GM23338 (cell line): ENCODE measurements around the gene BRICD5. TPM values are rescaled to one million over a fixed set of nuclear protein-coding genes. Genes with fewer than 3 reads are reported as not detected.
A peak's percentile ranks its signal among the peaks of the same experiment; 100 is the strongest.

Experiments used
- ATAC-seq: fragments of 200-7000 bp; cut with Tn5 transposase; 3 replicates; pipeline ENCODE4 v1.9.1; 2020
- DNase-seq: peaks from one replicate; pipeline ENCODE4 v3.0.0-alpha.2; 2015; ENCODE audit warnings: low spot score
- H2AFZ ChIP-seq: fragments of 200-600 bp; sonication (generic); 2 replicates; pipeline ENCODE4 v1.8.0; 2016; ENCODE audit warnings: antibody characterized with exemption, mild to moderate bottlenecking, moderate library complexity
- H3F3A ChIP-seq: fragments of 200-600 bp; sonication (generic); replicated peaks from 2 replicates; pipeline ENCODE4 v1.8.0; 2017; ENCODE audit warnings: antibody characterized with exemption, mixed run types, low read depth
- H3K27ac ChIP-seq: fragments of 200-600 bp; sonication (generic); 2 replicates; pipeline ENCODE4 v1.6.1; 2016; ENCODE audit warnings: low read depth
- H3K27me3 ChIP-seq: fragments of 200-600 bp; sonication (generic); 2 replicates; pipeline ENCODE4 v1.8.0; 2016; ENCODE audit warnings: mild to moderate bottlenecking, mixed run types, moderate library complexity; ENCODE audit not compliant: insufficient read depth
- H3K36me3 ChIP-seq: fragments of 200-600 bp; sonication (generic); 2 replicates; pipeline ENCODE4 v1.8.0; 2016; ENCODE audit warnings: mild to moderate bottlenecking; ENCODE audit not compliant: insufficient read depth
- H3K4me1 ChIP-seq: fragments of 200-600 bp; sonication (generic); 2 replicates; pipeline ENCODE4 v1.8.0; 2016; ENCODE audit warnings: mild to moderate bottlenecking, moderate library complexity; ENCODE audit not compliant: insufficient read depth
- H3K4me2 ChIP-seq: fragments of 200-600 bp; sonication (generic); 2 replicates; pipeline ENCODE4 v1.7.1; 2017; ENCODE audit warnings: mixed run types
- H3K4me3 ChIP-seq: fragments of 200-600 bp; sonication (generic); 2 replicates; pipeline ENCODE4 v1.6.1; 2016; ENCODE audit warnings: mixed run types
- H3K79me2 ChIP-seq: fragments of 200-600 bp; sonication (generic); replicated peaks from 2 replicates; pipeline ENCODE4 v1.8.0; 2017; ENCODE audit warnings: mild to moderate bottlenecking; ENCODE audit not compliant: insufficient read depth
- H3K9me2 ChIP-seq: fragments of 200-600 bp; sonication (generic); 2 replicates; pipeline ENCODE4 v1.8.0; 2017; ENCODE audit not compliant: insufficient read depth
- H4K20me1 ChIP-seq: fragments of 200-600 bp; sonication (generic); replicated peaks from 2 replicates; pipeline ENCODE4 v1.8.0; 2017; ENCODE audit warnings: mild to moderate bottlenecking; ENCODE audit not compliant: insufficient read depth
- H3K27ac Mint-ChIP-seq: 2 replicates; pipeline ENCODE4 v1.8.0; 2020; ENCODE audit warnings: inconsistent platforms, mild to moderate bottlenecking, moderate library complexity, mixed read lengths
- H3K27me3 Mint-ChIP-seq: 3 replicates; pipeline ENCODE4 v1.8.0; 2022; ENCODE audit warnings: low read depth, mild to moderate bottlenecking, moderate library complexity, mixed read lengths, inconsistent platforms; ENCODE audit not compliant: insufficient read depth, poor library complexity
- H3K36me3 Mint-ChIP-seq: 3 replicates; pipeline ENCODE4 v1.8.0; 2021; ENCODE audit warnings: low read depth, mild to moderate bottlenecking, inconsistent platforms, moderate library complexity, mixed read lengths
- H3K4me1 Mint-ChIP-seq: 3 replicates; pipeline ENCODE4 v1.8.0; 2020; ENCODE audit warnings: mild to moderate bottlenecking, inconsistent platforms, mixed read lengths
- H3K4me3 Mint-ChIP-seq: 3 replicates; pipeline ENCODE4 v1.8.0; 2021; ENCODE audit warnings: moderate library complexity, mild to moderate bottlenecking, inconsistent platforms, mixed read lengths
- H3K9me3 Mint-ChIP-seq: 3 replicates; pipeline ENCODE4 v1.8.0; 2020; ENCODE audit warnings: moderate library complexity, mild to moderate bottlenecking, inconsistent platforms, mixed read lengths
- CREB1 ChIP-seq: fragments of 250-450 bp; sonication (Bioruptor Pico); IDR thresholded peaks from 2 replicates; pipeline ENCODE4 v1.5.0; 2020; ENCODE audit warnings: low read depth, mild to moderate bottlenecking, moderate library complexity
- EZH2 ChIP-seq: fragments of 200-600 bp; sonication (generic); IDR thresholded peaks from one replicate; pipeline ENCODE4 v1.8.0; 2017; ENCODE audit warnings: antibody characterized with exemption, mild to moderate bottlenecking, low read depth; ENCODE audit not compliant: unreplicated experiment
- EZH2phosphoT487 ChIP-seq: fragments of 200-600 bp; sonication (generic); IDR thresholded peaks from one replicate; pipeline ENCODE4 v1.8.1; 2018; ENCODE audit warnings: antibody characterized with exemption; ENCODE audit not compliant: unreplicated experiment
- JUNB ChIP-seq: IDR thresholded peaks from one replicate; pipeline ENCODE4 v1.6.1; 2016; ENCODE audit warnings: antibody characterized with exemption; ENCODE audit not compliant: unreplicated experiment
- NANOG ChIP-seq: IDR thresholded peaks from 2 replicates; pipeline ENCODE4 v1.6.1; 2016; ENCODE audit warnings: antibody characterized with exemption, borderline replicate concordance
- POLR2AphosphoS5 ChIP-seq: IDR thresholded peaks from 2 replicates; pipeline ENCODE4 v1.6.1; 2016; ENCODE audit warnings: antibody characterized with exemption, low read depth
- STAT1 ChIP-seq: IDR thresholded peaks from one replicate; pipeline ENCODE4 v1.6.1; 2016; ENCODE audit warnings: antibody characterized with exemption; ENCODE audit not compliant: unreplicated experiment
- ZNF114 ChIP-seq: fragments of 250-450 bp; sonication (Bioruptor Pico); IDR thresholded peaks from 2 replicates; pipeline ENCODE4 v1.5.0; 2020; ENCODE audit warnings: mild to moderate bottlenecking, moderate library complexity
- ZNF331 ChIP-seq: fragments of 250-450 bp; sonication (Bioruptor Pico); IDR thresholded peaks from 2 replicates; pipeline ENCODE4 v1.5.0; 2020; ENCODE audit warnings: low read depth, mild to moderate bottlenecking, moderate library complexity
- polyA plus RNA-seq: library from polyadenylated mRNA; unstranded; fragments of >200 nt; fragmentation: Nextera tagmentation; extraction: Ambion mirVana; gene quantifications from 2 replicates; pipeline ENCODE4 v1.2.1, GENCODE V29; 2016
- total RNA-seq: library from RNA; depleted of rRNA; stranded (reverse); fragments of >200 nt; shearing (Covaris generic); gene quantifications from 2 replicates; pipeline ENCODE4 v1.2.3, GENCODE V29; 2014
- TF ChIP-seq, protein P1 (sequence below): IDR thresholded peaks from one replicate; pipeline ENCODE4 v1.6.1; 2018; ENCODE audit warnings: antibody characterized with exemption; ENCODE audit not compliant: unreplicated experiment
- TF ChIP-seq, protein P2 (sequence below): fragments of 250-450 bp; sonication (Bioruptor Pico); IDR thresholded peaks from 2 replicates; pipeline ENCODE4 v1.5.0; 2020; ENCODE audit warnings: mild to moderate bottlenecking, moderate library complexity
- TF ChIP-seq, protein P3 (sequence below): IDR thresholded peaks from 2 replicates; pipeline ENCODE4 v1.6.1; 2016; ENCODE audit warnings: antibody characterized with exemption
- TF ChIP-seq, protein P4 (sequence below), 2 experiments: fragments of 200-600 bp in 1 of 2; sonication (generic) in 1 of 2; conservative IDR thresholded peaks; 2 replicates each; pipeline versions ENCODE4 v1.5.1 to v1.6.1; 2016 to 2017; ENCODE audit warnings: antibody characterized with exemption in 2 of 2, low read depth in 2 of 2, mild to moderate bottlenecking in 2 of 2, moderate library complexity in 1 of 2

Gene BRICD5
- total and polyA plus RNA-seq, 2 experiments from 2014 or later: 5.3 to 6.3 TPM

DNA sequence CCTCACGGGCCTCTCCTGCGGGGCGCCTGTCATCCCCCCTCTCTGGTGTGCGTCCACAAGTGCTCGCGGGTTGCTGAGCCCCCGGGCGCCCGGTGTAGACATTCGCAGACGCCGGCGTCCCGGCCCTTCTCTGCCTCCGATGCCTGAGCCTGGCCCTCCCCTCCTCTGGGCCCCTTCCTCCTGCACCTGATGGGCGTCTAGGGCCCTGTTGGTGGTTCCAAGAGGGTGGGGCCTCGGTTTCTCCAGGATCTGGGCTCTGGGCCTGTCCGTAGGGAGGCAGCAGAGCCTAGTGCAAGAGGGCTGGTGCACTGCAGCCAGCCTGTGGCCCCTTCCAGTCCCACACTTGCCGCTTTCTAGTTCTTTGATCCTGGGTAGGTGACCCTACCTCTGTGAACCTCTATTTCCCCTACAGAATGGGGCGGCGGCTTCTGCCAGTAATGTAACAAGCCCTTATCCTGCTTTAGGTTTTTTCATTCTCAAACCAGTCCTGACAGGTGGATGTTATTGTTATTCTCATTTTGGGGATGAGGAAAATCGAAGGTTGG lies 13.4 kb upstream of the BRICD5 start:
- peak overlapping the region; percentile 85 for H2AFZ ChIP-seq
- peak overlapping the region; percentile 18; the same call in 1 of the 2 replicates for H3K27ac Mint-ChIP-seq
- peaks cover 5% of the 10 kb centered on the region; the same call in 1 of the 2 replicates for H3F3A ChIP-seq
- H4K20me1 ChIP-seq: peaks cover 5% of the 10 kb centered on the region
- ATAC-seq (peak; percentile 54), DNase-seq (peak; percentile 59)
- H3K4me1 Mint-ChIP-seq: no peaks in the 10 kb centered on the region; the same call in 2 of the 3 replicates
- no peak for TF ChIP-seq JUNB
- TF ChIP-seq, protein P1, sequence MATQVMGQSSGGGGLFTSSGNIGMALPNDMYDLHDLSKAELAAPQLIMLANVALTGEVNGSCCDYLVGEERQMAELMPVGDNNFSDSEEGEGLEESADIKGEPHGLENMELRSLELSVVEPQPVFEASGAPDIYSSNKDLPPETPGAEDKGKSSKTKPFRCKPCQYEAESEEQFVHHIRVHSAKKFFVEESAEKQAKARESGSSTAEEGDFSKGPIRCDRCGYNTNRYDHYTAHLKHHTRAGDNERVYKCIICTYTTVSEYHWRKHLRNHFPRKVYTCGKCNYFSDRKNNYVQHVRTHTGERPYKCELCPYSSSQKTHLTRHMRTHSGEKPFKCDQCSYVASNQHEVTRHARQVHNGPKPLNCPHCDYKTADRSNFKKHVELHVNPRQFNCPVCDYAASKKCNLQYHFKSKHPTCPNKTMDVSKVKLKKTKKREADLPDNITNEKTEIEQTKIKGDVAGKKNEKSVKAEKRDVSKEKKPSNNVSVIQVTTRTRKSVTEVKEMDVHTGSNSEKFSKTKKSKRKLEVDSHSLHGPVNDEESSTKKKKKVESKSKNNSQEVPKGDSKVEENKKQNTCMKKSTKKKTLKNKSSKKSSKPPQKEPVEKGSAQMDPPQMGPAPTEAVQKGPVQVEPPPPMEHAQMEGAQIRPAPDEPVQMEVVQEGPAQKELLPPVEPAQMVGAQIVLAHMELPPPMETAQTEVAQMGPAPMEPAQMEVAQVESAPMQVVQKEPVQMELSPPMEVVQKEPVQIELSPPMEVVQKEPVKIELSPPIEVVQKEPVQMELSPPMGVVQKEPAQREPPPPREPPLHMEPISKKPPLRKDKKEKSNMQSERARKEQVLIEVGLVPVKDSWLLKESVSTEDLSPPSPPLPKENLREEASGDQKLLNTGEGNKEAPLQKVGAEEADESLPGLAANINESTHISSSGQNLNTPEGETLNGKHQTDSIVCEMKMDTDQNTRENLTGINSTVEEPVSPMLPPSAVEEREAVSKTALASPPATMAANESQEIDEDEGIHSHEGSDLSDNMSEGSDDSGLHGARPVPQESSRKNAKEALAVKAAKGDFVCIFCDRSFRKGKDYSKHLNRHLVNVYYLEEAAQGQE: no peak
- no peak for TF ChIP-seq STAT1
- no peak for TF ChIP-seq POLR2AphosphoS5
- no peak for TF ChIP-seq NANOG
- TF ChIP-seq, protein P2, sequence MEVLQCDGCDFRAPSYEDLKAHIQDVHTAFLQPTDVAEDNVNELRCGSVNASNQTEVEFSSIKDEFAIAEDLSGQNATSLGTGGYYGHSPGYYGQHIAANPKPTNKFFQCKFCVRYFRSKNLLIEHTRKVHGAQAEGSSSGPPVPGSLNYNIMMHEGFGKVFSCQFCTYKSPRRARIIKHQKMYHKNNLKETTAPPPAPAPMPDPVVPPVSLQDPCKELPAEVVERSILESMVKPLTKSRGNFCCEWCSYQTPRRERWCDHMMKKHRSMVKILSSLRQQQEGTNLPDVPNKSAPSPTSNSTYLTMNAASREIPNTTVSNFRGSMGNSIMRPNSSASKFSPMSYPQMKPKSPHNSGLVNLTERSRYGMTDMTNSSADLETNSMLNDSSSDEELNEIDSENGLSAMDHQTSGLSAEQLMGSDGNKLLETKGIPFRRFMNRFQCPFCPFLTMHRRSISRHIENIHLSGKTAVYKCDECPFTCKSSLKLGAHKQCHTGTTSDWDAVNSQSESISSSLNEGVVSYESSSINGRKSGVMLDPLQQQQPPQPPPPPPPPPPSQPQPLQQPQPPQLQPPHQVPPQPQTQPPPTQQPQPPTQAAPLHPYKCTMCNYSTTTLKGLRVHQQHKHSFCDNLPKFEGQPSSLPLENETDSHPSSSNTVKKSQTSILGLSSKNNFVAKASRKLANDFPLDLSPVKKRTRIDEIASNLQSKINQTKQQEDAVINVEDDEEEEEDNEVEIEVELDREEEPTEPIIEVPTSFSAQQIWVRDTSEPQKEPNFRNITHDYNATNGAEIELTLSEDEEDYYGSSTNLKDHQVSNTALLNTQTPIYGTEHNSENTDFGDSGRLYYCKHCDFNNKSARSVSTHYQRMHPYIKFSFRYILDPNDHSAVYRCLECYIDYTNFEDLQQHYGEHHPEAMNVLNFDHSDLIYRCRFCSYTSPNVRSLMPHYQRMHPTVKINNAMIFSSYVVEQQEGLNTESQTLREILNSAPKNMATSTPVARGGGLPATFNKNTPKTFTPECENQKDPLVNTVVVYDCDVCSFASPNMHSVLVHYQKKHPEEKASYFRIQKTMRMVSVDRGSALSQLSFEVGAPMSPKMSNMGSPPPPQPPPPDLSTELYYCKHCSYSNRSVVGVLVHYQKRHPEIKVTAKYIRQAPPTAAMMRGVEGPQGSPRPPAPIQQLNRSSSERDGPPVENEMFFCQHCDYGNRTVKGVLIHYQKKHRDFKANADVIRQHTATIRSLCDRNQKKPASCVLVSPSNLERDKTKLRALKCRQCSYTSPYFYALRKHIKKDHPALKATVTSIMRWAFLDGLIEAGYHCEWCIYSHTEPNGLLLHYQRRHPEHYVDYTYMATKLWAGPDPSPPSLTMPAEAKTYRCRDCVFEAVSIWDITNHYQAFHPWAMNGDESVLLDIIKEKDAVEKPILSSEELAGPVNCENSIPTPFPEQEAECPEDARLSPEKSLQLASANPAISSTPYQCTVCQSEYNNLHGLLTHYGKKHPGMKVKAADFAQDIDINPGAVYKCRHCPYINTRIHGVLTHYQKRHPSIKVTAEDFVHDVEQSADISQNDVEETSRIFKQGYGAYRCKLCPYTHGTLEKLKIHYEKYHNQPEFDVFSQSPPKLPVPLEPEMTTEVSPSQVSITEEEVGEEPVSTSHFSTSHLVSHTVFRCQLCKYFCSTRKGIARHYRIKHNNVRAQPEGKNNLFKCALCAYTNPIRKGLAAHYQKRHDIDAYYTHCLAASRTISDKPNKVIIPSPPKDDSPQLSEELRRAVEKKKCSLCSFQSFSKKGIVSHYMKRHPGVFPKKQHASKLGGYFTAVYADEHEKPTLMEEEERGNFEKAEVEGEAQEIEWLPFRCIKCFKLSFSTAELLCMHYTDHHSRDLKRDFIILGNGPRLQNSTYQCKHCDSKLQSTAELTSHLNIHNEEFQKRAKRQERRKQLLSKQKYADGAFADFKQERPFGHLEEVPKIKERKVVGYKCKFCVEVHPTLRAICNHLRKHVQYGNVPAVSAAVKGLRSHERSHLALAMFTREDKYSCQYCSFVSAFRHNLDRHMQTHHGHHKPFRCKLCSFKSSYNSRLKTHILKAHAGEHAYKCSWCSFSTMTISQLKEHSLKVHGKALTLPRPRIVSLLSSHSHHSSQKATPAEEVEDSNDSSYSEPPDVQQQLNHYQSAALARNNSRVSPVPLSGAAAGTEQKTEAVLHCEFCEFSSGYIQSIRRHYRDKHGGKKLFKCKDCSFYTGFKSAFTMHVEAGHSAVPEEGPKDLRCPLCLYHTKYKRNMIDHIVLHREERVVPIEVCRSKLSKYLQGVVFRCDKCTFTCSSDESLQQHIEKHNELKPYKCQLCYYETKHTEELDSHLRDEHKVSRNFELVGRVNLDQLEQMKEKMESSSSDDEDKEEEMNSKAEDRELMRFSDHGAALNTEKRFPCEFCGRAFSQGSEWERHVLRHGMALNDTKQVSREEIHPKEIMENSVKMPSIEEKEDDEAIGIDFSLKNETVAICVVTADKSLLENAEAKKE (CRISPR knock-in tag): no peak
- no peak for TF ChIP-seq ZNF331 (CRISPR knock-in tag)
- no peak for TF ChIP-seq ZNF114 (CRISPR knock-in tag)
- TF ChIP-seq, protein P3, sequence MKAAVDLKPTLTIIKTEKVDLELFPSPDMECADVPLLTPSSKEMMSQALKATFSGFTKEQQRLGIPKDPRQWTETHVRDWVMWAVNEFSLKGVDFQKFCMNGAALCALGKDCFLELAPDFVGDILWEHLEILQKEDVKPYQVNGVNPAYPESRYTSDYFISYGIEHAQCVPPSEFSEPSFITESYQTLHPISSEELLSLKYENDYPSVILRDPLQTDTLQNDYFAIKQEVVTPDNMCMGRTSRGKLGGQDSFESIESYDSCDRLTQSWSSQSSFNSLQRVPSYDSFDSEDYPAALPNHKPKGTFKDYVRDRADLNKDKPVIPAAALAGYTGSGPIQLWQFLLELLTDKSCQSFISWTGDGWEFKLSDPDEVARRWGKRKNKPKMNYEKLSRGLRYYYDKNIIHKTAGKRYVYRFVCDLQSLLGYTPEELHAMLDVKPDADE: no peak
- no peak for TF ChIP-seq EZH2
- TF ChIP-seq CREB1 (CRISPR knock-in tag): no peak
- TF ChIP-seq, protein P4, sequence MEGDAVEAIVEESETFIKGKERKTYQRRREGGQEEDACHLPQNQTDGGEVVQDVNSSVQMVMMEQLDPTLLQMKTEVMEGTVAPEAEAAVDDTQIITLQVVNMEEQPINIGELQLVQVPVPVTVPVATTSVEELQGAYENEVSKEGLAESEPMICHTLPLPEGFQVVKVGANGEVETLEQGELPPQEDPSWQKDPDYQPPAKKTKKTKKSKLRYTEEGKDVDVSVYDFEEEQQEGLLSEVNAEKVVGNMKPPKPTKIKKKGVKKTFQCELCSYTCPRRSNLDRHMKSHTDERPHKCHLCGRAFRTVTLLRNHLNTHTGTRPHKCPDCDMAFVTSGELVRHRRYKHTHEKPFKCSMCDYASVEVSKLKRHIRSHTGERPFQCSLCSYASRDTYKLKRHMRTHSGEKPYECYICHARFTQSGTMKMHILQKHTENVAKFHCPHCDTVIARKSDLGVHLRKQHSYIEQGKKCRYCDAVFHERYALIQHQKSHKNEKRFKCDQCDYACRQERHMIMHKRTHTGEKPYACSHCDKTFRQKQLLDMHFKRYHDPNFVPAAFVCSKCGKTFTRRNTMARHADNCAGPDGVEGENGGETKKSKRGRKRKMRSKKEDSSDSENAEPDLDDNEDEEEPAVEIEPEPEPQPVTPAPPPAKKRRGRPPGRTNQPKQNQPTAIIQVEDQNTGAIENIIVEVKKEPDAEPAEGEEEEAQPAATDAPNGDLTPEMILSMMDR (conservative IDR thresholded peaks at IDR 0.05; ENCODE audit: low read depth in 2 of 2): no peak
- TF ChIP-seq EZH2phosphoT487: no peak
- H3K9me2 ChIP-seq: no peaks in the 10 kb centered on the region
- H3K4me2 ChIP-seq: peak overlapping the region; percentile 94
- H3K36me3 Mint-ChIP-seq: no peaks in the 10 kb centered on the region
- H3K9me3 Mint-ChIP-seq: no peaks in the 10 kb centered on the region
- H3K4me3 ChIP-seq: peak overlapping the region; percentile 98
- H3K36me3 ChIP-seq: no peaks in the 10 kb centered on the region
- H3K4me1 ChIP-seq: no peaks in the 10 kb centered on the region; the same call in 1 of the 2 replicates
- peak overlapping the region; percentile 78 for H3K4me3 Mint-ChIP-seq
- H3K79me2 ChIP-seq: peaks cover 44% of the 10 kb centered on the region
- no peaks in the 10 kb centered on the region for H3K27me3 ChIP-seq
- peaks cover 13% of the 10 kb centered on the region for H3K27me3 Mint-ChIP-seq
- H3K27ac ChIP-seq: peak overlapping the region; percentile 81; the same call in 1 of the 2 replicates
